ENCODE data around the gene PDE1C. TPM values are rescaled to one million over a fixed set of nuclear protein-coding genes. Genes with fewer than 3 reads are reported as not detected.

Gene PDE1C
- total RNA-seq, 2 experiments from 2014 or later = not detected

DNA sequence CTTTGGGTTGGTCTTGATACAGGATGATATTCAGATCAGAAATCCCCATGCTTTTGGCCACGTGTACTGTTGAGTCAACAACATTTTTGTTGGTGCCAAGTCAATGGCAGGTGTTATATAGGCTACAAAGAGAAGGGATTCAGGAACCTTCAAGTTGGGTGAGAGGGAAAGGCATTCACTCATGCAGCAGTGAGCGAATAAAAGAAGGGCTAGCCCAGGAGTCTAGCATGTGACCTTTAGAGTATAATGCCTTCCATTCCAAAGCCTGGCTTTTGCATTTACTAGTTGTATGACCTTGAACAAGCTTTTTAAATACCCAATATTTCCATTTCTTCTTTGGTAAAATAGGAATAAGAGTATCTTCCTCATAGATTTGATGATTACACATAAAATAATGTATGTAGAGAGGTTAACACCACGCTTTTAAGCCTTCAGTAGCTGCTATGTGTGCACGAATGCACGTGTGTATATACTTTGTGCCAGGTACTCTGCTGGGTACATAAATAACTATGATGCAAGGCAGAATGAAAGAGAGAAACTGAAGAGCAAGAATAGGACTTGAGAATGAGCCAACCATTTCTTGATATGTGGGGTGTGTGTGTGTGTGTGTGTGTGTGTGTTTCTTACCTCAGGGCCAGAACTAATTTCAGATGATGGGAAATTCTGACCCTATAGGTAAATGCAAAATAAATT is 163.6 kb downstream of the PDE1C start:
- no peak overlapping the region for H3K4me3 Mint-ChIP-seq
- H3K4me1 Mint-ChIP-seq = no peaks in the 10 kb centered on the region
- intact Hi-C loops (cut with DNase I, micrococcal nuclease) = no loop called here
- POLR2A ChIA-PET = no interaction called here
- H3K36me3 Mint-ChIP-seq (ENCODE audit: low read depth) = no peaks in the 10 kb centered on the region
- ATAC-seq (no peak), DNase-seq (no peak)
- no peaks in the 10 kb centered on the region for H3K27me3 Mint-ChIP-seq
- H3K9me3 Mint-ChIP-seq (ENCODE audit: low read depth) = peaks cover 2% of the 10 kb centered on the region
- CTCF ChIA-PET = no interaction called here
- no peak overlapping the region for H3K27ac Mint-ChIP-seq

DNA sequence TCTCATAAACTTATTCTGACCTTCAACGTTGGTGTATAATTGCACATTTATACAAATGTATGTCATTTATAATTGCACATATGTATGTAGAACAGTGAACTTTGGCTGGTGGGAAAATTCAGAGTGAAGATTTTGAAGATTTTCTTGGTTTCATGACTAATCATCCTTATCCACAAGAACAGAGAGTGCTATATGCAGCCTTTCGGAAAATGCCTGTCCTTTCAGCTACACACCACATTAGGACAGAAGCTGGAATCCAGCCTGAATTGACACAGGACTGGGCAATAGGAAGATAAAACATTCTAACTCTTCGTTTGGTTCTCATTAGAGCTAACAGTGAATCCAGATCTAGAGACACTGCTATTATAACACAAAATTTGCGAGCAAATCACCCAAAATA is 166.2 kb downstream of the PDE1C start:
- ChIA-PET POLR2A (no interaction called here), CTCF (no interaction called here)
- no peak for DNase-seq
- no peak overlapping the region for H3K4me3 Mint-ChIP-seq
- peaks cover 2% of the 10 kb centered on the region for H3K9me3 Mint-ChIP-seq (ENCODE audit: low read depth)
- H3K36me3 Mint-ChIP-seq (ENCODE audit: low read depth) = no peaks in the 10 kb centered on the region
- H3K27me3 Mint-ChIP-seq = no peaks in the 10 kb centered on the region
- intact Hi-C loops (cut with DNase I, micrococcal nuclease) = no loop called here
- no peaks in the 10 kb centered on the region for H3K4me1 Mint-ChIP-seq
- no peak for ATAC-seq
- no peak overlapping the region for H3K27ac Mint-ChIP-seq

DNA sequence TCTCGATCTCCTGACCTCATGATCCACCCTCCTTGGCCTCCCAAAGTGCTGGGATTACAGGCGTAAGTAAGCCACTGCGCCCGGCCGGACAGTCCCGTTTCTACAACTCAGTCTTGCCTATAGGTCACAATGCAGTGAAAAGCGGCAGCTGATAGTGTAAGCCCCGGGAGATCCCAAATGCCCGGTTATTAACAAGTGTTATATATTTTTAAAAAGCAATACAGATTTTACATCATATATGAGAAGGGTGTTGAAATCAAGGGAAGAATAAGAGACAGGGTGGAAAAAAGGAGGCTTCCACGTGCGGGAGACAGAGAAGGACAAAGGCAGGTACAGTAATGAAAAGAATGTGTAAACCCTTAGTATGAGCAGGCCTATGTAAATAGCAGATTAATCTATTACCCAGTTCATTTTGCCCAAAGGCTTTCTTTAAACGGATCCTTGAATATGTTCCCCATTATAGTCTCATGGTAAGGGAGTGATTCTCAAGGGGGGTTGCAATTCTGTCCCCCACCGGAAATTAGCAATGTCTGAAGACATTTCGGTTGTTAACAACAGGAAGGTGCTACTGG is 170.8 kb downstream of the PDE1C start:
- H3K4me1 Mint-ChIP-seq = no peaks in the 10 kb centered on the region
- ChIA-PET CTCF (no interaction called here), POLR2A (no interaction called here)
- DNase-seq (no peak), ATAC-seq (no peak)
- no peak overlapping the region for H3K27ac Mint-ChIP-seq
- no peaks in the 10 kb centered on the region for H3K36me3 Mint-ChIP-seq (ENCODE audit: low read depth)
- H3K4me3 Mint-ChIP-seq = no peak overlapping the region
- intact Hi-C loops (cut with DNase I, micrococcal nuclease) = loop anchor here in 1 of 2 experiments (5.0 kb wide), 1 partner anchor 48 kb away; no protein-coding TSS in a partner anchor
- no peaks in the 10 kb centered on the region for H3K9me3 Mint-ChIP-seq (ENCODE audit: low read depth)
- no peaks in the 10 kb centered on the region for H3K27me3 Mint-ChIP-seq

DNA sequence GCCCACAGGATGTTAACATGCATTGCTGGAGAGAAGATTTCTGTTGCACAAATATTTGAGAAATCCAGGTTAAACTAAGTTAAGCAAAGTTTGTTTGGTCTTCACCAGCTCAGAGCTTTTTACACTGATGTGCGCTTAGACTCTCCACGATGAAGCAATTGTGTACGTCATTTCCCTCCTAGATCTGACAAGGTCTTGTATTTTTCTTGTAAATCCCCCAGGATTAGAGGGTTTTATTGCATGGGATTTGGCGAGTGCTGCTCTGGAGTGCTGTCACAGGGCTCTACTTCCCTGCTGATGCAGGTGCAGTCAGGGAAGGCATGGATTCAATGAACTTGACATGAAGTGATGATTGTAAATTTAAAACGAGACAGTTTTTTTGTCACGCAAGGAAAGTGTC is 173.3 kb downstream of the PDE1C start:
- no peak for ATAC-seq
- Mint-ChIP-seq H3K27ac (no peak overlapping the region), H3K4me1 (no peaks in the 10 kb centered on the region), H3K36me3 (ENCODE audit: low read depth) (no peaks in the 10 kb centered on the region), H3K27me3 (no peaks in the 10 kb centered on the region), H3K4me3 (no peak overlapping the region), H3K9me3 (ENCODE audit: low read depth) (no peaks in the 10 kb centered on the region)
- CTCF ChIA-PET = no interaction called here
- DNase-seq = no peak
- POLR2A ChIA-PET = no interaction called here
- intact Hi-C loops (cut with DNase I, micrococcal nuclease) = loop anchor here in 1 of 2 experiments (5.0 kb wide), 1 partner anchor 50 kb away; no protein-coding TSS in a partner anchor

DNA sequence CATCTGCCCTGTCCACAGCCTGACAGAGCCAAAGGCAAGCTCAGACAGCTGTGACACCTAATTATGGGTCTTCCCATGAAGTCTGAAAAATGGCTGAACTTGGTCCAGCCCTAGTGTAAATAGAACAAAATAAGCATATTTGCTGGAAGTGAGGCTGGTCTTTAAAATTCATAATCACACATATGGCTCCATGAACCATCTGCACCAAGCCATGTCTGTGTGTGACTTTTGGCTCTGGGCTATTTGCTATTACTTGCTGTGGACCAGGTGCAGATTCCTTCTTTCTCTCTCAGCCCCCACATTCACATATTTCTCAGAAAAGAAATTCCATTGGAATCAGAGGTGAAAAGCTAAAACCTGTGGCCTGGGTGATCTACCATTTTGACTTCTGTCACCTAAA is 175.9 kb downstream of the PDE1C start:
- ATAC-seq (no peak), DNase-seq (no peak)
- Mint-ChIP-seq H3K27me3 (no peaks in the 10 kb centered on the region), H3K27ac (no peak overlapping the region), H3K4me3 (no peak overlapping the region), H3K9me3 (ENCODE audit: low read depth) (no peaks in the 10 kb centered on the region), H3K4me1 (no peaks in the 10 kb centered on the region), H3K36me3 (ENCODE audit: low read depth) (no peaks in the 10 kb centered on the region)
- POLR2A ChIA-PET = no interaction called here
- CTCF ChIA-PET = no interaction called here
- intact Hi-C loops (cut with DNase I, micrococcal nuclease) = no loop called here

DNA sequence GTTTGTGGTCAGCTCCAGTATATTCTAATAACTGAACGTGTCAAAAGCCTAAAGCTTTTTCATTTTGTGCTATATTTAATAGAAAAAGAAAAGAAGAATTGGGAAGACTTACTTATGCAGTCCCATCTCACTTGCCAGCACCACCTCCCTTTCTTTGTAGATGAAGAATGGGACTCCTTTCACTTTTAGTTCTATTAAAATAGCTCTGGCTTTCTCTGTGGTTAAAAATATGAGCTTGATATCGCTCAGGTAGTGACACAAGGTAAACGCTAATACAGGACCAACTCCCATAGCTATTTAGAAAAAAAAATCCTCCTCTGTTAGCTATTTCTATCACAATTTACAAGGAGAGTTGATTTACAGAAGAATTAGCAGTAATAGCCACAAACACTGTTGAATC is 176.8 kb downstream of the PDE1C start:
- POLR2A ChIA-PET = interaction anchor here (0.6 kb wide), 1 partner anchor 10 kb away, joined by 3 read pairs; no protein-coding TSS in a partner anchor
- ATAC-seq (no peak), DNase-seq (no peak)
- no peaks in the 10 kb centered on the region for H3K9me3 Mint-ChIP-seq (ENCODE audit: low read depth)
- CTCF ChIA-PET = no interaction called here
- H3K4me3 Mint-ChIP-seq = no peak overlapping the region
- no peaks in the 10 kb centered on the region for H3K27me3 Mint-ChIP-seq
- H3K4me1 Mint-ChIP-seq = no peaks in the 10 kb centered on the region
- H3K27ac Mint-ChIP-seq = no peak overlapping the region
- no peaks in the 10 kb centered on the region for H3K36me3 Mint-ChIP-seq (ENCODE audit: low read depth)
- intact Hi-C loops (cut with DNase I, micrococcal nuclease) = no loop called here

DNA sequence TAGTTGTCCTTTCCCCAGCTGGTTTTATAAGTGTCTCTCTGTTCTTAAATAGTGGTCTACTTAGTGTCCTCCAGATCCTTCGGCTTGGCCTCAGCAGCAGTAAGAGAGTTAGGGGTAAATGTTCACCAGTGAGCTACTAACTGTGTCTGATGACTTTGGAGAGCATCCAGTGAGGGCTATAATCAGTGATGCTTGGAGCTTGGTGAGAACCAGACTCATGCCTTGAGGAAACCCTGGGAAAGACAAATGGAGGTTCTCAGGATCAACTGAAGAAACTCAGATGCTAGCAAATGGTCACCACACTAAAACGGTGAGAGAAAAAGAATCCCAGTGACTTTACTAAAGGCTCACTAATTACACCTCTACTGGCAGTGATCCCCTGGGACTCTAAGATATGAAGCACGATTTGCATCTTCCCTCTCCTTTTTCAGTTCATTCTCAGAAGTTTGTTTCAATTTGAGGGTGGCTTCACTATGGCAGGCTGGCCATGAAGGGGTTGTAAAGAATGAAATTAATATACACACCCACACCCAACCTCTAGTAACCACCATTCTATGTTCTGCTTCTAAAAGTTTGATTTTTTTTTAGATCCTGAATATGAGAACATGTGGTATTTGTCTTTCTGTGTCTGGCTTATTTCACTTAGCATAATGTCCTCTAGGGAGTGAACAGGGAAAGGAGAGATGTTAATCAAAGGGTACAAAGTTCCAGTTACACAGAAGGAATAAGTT is 177.9 kb downstream of the PDE1C start:
- ChIA-PET POLR2A (no interaction called here), CTCF (no interaction called here)
- DNase-seq (no peak), ATAC-seq (no peak)
- Mint-ChIP-seq H3K36me3 (ENCODE audit: low read depth) (no peaks in the 10 kb centered on the region), H3K4me1 (no peaks in the 10 kb centered on the region), H3K4me3 (no peak overlapping the region), H3K9me3 (ENCODE audit: low read depth) (no peaks in the 10 kb centered on the region), H3K27me3 (no peaks in the 10 kb centered on the region), H3K27ac (no peak overlapping the region)
- intact Hi-C loops (cut with DNase I, micrococcal nuclease) = no loop called here

DNA sequence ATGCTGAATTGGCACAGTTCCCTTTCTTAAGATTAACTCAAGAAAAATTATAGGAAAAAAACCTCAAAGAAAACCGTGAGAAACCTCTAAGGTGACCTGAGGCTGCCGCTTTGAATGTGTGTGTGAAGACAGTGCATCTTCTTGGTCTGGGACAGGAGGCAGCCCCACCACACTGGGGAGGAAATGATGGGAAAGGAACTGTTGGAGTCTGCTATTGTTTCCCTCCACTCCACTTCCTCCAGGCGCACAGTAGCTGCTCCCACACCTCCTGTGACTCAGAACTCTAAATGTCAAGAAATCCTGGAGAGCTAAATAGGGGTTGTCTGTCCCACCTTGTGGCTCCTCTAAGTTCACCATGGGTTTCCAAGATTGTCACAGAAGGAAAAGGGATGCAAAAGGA is 179.4 kb downstream of the PDE1C start:
- intact Hi-C loops (cut with DNase I, micrococcal nuclease) = no loop called here
- Mint-ChIP-seq H3K27ac (no peak overlapping the region), H3K36me3 (ENCODE audit: low read depth) (no peaks in the 10 kb centered on the region), H3K9me3 (ENCODE audit: low read depth) (peaks cover 9% of the 10 kb centered on the region), H3K4me1 (no peaks in the 10 kb centered on the region), H3K4me3 (no peak overlapping the region), H3K27me3 (no peaks in the 10 kb centered on the region)
- POLR2A ChIA-PET = no interaction called here
- DNase-seq = no peak
- CTCF ChIA-PET = no interaction called here
- no peak for ATAC-seq

DNA sequence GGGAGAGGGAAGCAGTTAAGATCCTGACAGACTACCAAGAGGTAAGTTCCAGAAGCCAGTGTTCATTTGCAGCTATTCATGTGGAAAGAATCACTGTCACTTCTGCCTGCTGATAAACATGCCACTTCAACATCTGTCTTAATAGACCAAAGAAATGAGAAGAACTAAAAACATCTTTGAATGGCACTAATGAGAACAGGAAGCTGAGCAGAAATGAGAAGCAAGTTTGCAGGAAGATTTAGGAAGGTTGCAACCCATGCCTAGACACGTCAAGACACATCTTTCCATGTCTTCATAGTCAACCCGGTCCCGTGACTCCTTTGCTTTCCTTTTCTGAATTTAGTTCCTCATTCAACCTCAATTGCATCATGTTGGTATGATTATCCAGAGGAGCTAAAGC is 180.0 kb downstream of the PDE1C start:
- H3K9me3 Mint-ChIP-seq (ENCODE audit: low read depth) = peaks cover 9% of the 10 kb centered on the region
- no peaks in the 10 kb centered on the region for H3K4me1 Mint-ChIP-seq
- H3K27me3 Mint-ChIP-seq = no peaks in the 10 kb centered on the region
- DNase-seq (no peak), ATAC-seq (no peak)
- H3K36me3 Mint-ChIP-seq (ENCODE audit: low read depth) = no peaks in the 10 kb centered on the region
- POLR2A ChIA-PET = no interaction called here
- H3K27ac Mint-ChIP-seq = no peak overlapping the region
- no peak overlapping the region for H3K4me3 Mint-ChIP-seq
- CTCF ChIA-PET = no interaction called here
- intact Hi-C loops (cut with DNase I, micrococcal nuclease) = no loop called here

DNA sequence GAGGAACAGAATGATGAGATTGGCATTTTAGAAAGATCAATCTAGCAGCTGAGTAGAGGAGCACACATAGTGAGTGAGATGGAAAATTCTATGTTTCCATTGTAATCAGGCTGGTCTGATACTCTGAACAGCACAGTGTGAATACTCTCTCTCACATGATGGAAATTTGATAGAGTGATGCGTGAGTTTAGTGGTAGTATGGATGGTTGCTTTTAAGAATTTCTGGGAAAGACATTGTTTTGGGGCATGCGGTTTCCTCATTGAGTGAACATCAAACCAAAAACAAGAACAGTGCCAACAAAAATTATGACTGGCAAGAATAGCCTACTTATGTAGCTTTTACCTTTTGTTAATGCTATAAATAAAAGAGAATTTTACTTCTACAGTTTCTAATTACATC is 183.2 kb downstream of the PDE1C start:
- Mint-ChIP-seq H3K27ac (no peak overlapping the region), H3K9me3 (ENCODE audit: low read depth) (peaks cover 9% of the 10 kb centered on the region), H3K4me3 (no peak overlapping the region)

DNA sequence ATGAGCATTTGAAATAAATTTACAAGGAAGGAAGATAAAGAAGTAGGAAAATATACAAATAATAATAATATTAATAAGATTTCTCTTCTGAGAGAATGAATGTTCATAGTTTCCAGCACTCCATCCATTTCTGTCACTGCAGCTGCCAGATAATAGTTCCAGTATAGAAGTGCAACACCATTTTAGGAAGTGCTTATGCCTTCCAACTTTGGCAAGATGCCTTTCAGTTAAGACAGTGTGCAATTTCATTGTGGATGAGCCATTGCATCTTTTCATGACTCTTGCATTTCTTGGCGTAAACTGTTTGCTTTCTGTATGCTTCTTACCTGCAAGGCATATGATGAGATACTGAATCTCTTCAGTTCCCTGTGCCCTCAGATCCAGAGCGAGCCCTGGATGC is 185.0 kb downstream of the PDE1C start:
- DNase-seq (no peak), ATAC-seq (no peak)
- Mint-ChIP-seq H3K4me3 (no peak overlapping the region), H3K27ac (no peak overlapping the region), H3K9me3 (ENCODE audit: low read depth) (peaks cover 9% of the 10 kb centered on the region), H3K36me3 (ENCODE audit: low read depth) (no peaks in the 10 kb centered on the region), H3K4me1 (no peaks in the 10 kb centered on the region), H3K27me3 (no peaks in the 10 kb centered on the region)
- intact Hi-C loops (cut with DNase I, micrococcal nuclease) = no loop called here
- POLR2A ChIA-PET = no interaction called here
- CTCF ChIA-PET = interaction anchor here (0.6 to 1.0 kb wide), 2 partner anchors 22 to 441 kb away, joined by 3 read pairs; no protein-coding TSS in a partner anchor

More for the DNA sequence above, 183.2 kb downstream of the PDE1C start:
- Mint-ChIP-seq H3K4me1 (no peaks in the 10 kb centered on the region), H3K27me3 (no peaks in the 10 kb centered on the region), H3K36me3 (ENCODE audit: low read depth) (no peaks in the 10 kb centered on the region)
- no peak for ATAC-seq
- ChIA-PET POLR2A (no interaction called here), CTCF (no interaction called here)
- intact Hi-C loops (cut with DNase I, micrococcal nuclease) = no loop called here
- no peak for DNase-seq

DNA sequence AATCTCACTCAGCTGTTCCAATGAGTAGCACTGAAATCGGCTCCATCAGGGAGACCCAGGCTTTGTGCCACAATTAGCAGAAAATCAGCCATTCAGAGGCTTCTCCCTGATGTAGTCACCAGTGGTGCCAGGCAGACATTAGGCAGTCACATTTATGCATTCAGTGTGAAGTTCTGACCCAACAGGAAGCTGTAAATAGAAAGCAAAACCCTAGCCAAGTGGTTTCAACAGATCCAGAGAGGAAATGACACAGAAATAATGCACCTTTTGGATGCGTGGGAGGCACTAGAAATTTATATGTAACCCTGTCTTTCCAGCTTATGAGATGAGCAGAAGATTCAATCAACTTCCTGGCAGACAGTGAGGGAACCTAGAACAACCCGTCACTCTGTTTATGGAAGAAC is 186.4 kb downstream of the PDE1C start:
- intact Hi-C loops (cut with DNase I, micrococcal nuclease) = no loop called here
- Mint-ChIP-seq H3K4me1 (no peaks in the 10 kb centered on the region), H3K27ac (no peak overlapping the region), H3K27me3 (no peaks in the 10 kb centered on the region), H3K9me3 (ENCODE audit: low read depth) (peaks cover 9% of the 10 kb centered on the region), H3K36me3 (ENCODE audit: low read depth) (no peaks in the 10 kb centered on the region), H3K4me3 (no peak overlapping the region)
- ChIA-PET CTCF (no interaction called here), POLR2A (interaction anchor here (0.7 kb wide), 1 partner anchor 10 kb away, joined by 3 read pairs; no protein-coding TSS in a partner anchor)
- DNase-seq = no peak
- ATAC-seq = peak; percentile 30

Data from activated CD4-positive, alpha-beta T cell treated with anti-CD3 and anti-CD28 coated beads for 36 hours (primary cell).